Fibroblast of lung (primary cell): ENCODE results near the gene SDC4.

ENCODE experiments used
- CTCF ChIP-seq, 2 donors: IDR thresholded peaks in 1 of 2; conservative IDR thresholded peaks in 1 of 2; 1 replicate in 1 of 2; 2 replicates in 1 of 2; pipeline ENCODE4 v1.5.1; 2011 to 2012; ENCODE audit warnings: low read length in 2 of 2, control low read depth in 1 of 2, inconsistent platforms in 1 of 2, low read depth in 1 of 2, mild to moderate bottlenecking in 1 of 2
- EZH2 ChIP-seq: IDR thresholded peaks from 2 replicates; pipeline ENCODE4 v1.5.1; 2012; ENCODE audit warnings: low read length, control low read depth, mild to moderate bottlenecking; ENCODE audit errors: missing control alignments

GRCh38 chr20:45340236-45340847 lies 7.9 kb downstream of the SDC4 start:
- no peak for TF ChIP-seq CTCF (conservative IDR thresholded peaks at IDR 0.05 in 1 of 2, IDR thresholded peaks at IDR 0.05 in 1 of 2; ENCODE audit: low read depth in 1 of 2, low read length in 2 of 2)
- TF ChIP-seq EZH2: no peak
